KMS-11 (cell line): ENCODE data around the gene DYDC1.

Experiments
- H2AFZ ChIP-seq: fragments of 200-600 bp; sonication (generic); 2 replicates; pipeline ENCODE4 v1.6.1; 2016; ENCODE audit warnings: antibody characterized with exemption, mixed run types, low read depth
- H3K27ac ChIP-seq: fragments of 200-600 bp; sonication (generic); 2 replicates; pipeline ENCODE4 v1.6.1; 2016; ENCODE audit warnings: mild to moderate bottlenecking, mixed run types
- H3K27me3 ChIP-seq: fragments of 200-600 bp; sonication (generic); 2 replicates; pipeline ENCODE4 v1.6.1; 2017; ENCODE audit warnings: mild to moderate bottlenecking, low read depth, mixed run types, moderate library complexity; ENCODE audit not compliant: insufficient read depth
- H3K36me3 ChIP-seq: fragments of 200-600 bp; sonication (generic); 2 replicates; pipeline ENCODE4 v1.6.1; 2017; ENCODE audit warnings: mild to moderate bottlenecking, mixed run types; ENCODE audit not compliant: insufficient read depth
- H3K4me1 ChIP-seq: fragments of 200-600 bp; sonication (generic); 2 replicates; pipeline ENCODE4 v1.6.1; 2016; ENCODE audit warnings: mild to moderate bottlenecking, low read depth, mixed run types; ENCODE audit not compliant: poor library complexity, severe bottlenecking
- H3K4me2 ChIP-seq: fragments of 200-600 bp; sonication (generic); 2 replicates; pipeline ENCODE4 v1.7.0; 2016; ENCODE audit warnings: mild to moderate bottlenecking, mixed run types
- H3K4me3 ChIP-seq: fragments of 200-600 bp; sonication (generic); IDR thresholded peaks from 2 replicates; pipeline ENCODE4 v1.6.1; 2017; ENCODE audit warnings: low read depth, low read length, mixed read lengths; ENCODE audit not compliant: insufficient read depth
- H3K79me2 ChIP-seq: fragments of 200-600 bp; sonication (generic); 2 replicates; pipeline ENCODE4 v1.6.1; 2016; ENCODE audit warnings: low read depth, mixed run types; ENCODE audit not compliant: insufficient read depth
- H3K9ac ChIP-seq: fragments of 200-600 bp; sonication (generic); 2 replicates; pipeline ENCODE4 v1.6.1; 2016; ENCODE audit warnings: mild to moderate bottlenecking, mixed run types
- H4K20me1 ChIP-seq: fragments of 200-600 bp; sonication (generic); 2 replicates; pipeline ENCODE4 v1.6.1; 2016; ENCODE audit warnings: mild to moderate bottlenecking, mixed run types; ENCODE audit not compliant: insufficient read depth
- CTCF ChIP-seq: fragments of 200-600 bp; sonication (generic); conservative IDR thresholded peaks from 2 replicates; pipeline ENCODE4 v1.6.1; 2017; ENCODE audit warnings: low read depth, mild to moderate bottlenecking, antibody characterized with exemption, low read length, moderate library complexity, mixed read lengths

DYDC1 gene

GRCh38 chr10:80390740-80391139, 34.2 kb upstream of the DYDC1 start:
- no peaks in the 10 kb centered on the region for H4K20me1 ChIP-seq
- H2AFZ ChIP-seq: no peak overlapping the region
- H3K27me3 ChIP-seq: no peaks in the 10 kb centered on the region
- no peak overlapping the region for H3K4me3 ChIP-seq
- TF ChIP-seq CTCF: no peak
- H3K4me2 ChIP-seq: no peak overlapping the region
- no peak overlapping the region for H3K9ac ChIP-seq
- no peaks in the 10 kb centered on the region for H3K36me3 ChIP-seq
- H3K79me2 ChIP-seq: no peaks in the 10 kb centered on the region
- H3K27ac ChIP-seq: no peak overlapping the region
- no peaks in the 10 kb centered on the region for H3K4me1 ChIP-seq

GRCh38 chr10:80382989-80383388, 26.4 kb upstream of the DYDC1 start:
- H3K36me3 ChIP-seq: no peaks in the 10 kb centered on the region
- H3K4me1 ChIP-seq: no peaks in the 10 kb centered on the region
- H3K4me2 ChIP-seq: no peak overlapping the region
- H3K27me3 ChIP-seq: no peaks in the 10 kb centered on the region
- no peak overlapping the region for H3K9ac ChIP-seq
- H2AFZ ChIP-seq: peak overlapping the region; percentile 11; the same call in 1 of the 2 replicates
- no peak overlapping the region for H3K27ac ChIP-seq
- peak; percentile 47 for TF ChIP-seq CTCF
- H3K79me2 ChIP-seq: no peaks in the 10 kb centered on the region
- no peak overlapping the region for H3K4me3 ChIP-seq
- H4K20me1 ChIP-seq: no peaks in the 10 kb centered on the region

- H2AFZ ChIP-seq: no peak overlapping the region
- H3K27ac ChIP-seq: no peak overlapping the region
- TF ChIP-seq CTCF: no peak
- no peaks in the 10 kb centered on the region for H3K36me3 ChIP-seq
- no peak overlapping the region for H3K4me2 ChIP-seq
- H3K79me2 ChIP-seq: no peaks in the 10 kb centered on the region
- H4K20me1 ChIP-seq: no peaks in the 10 kb centered on the region
- H3K9ac ChIP-seq: no peak overlapping the region
- no peaks in the 10 kb centered on the region for H3K27me3 ChIP-seq
- no peaks in the 10 kb centered on the region for H3K4me1 ChIP-seq
- no peak overlapping the region for H3K4me3 ChIP-seq
These were observed 23.6 kb upstream of the DYDC1 start for GRCh38 chr10:80380185-80380584.

GRCh38 chr10:80379701-80380100, 23.1 kb upstream of the DYDC1 start:
- Histone ChIP-seq H3K27ac (no peak overlapping the region), H3K4me3 (no peak overlapping the region), H3K4me2 (no peak overlapping the region), H4K20me1 (no peaks in the 10 kb centered on the region), H3K79me2 (no peaks in the 10 kb centered on the region), H2AFZ (no peak overlapping the region), H3K36me3 (no peaks in the 10 kb centered on the region), H3K27me3 (no peaks in the 10 kb centered on the region), H3K4me1 (no peaks in the 10 kb centered on the region), H3K9ac (no peak overlapping the region)
- no peak for TF ChIP-seq CTCF

GRCh38 chr10:80373502-80373901, 16.9 kb upstream of the DYDC1 start:
- Histone ChIP-seq H2AFZ (no peak overlapping the region), H3K79me2 (no peaks in the 10 kb centered on the region), H3K9ac (no peak overlapping the region), H3K27ac (no peak overlapping the region), H3K4me3 (no peak overlapping the region), H3K4me1 (no peaks in the 10 kb centered on the region), H3K4me2 (no peak overlapping the region), H3K27me3 (no peaks in the 10 kb centered on the region), H4K20me1 (no peaks in the 10 kb centered on the region), H3K36me3 (no peaks in the 10 kb centered on the region)
- no peak for TF ChIP-seq CTCF
